Posterior vena cava (tissue), 2 donors: Measurements from ENCODE around the gene TMEM131L. TPM values are rescaled to one million over a fixed set of nuclear protein-coding genes. Genes with fewer than 3 reads are reported as not detected.
A peak's percentile ranks its signal among the peaks of the same experiment; 100 is the strongest.
"Not testable (repeated sequence)": the region's sequence is repeated elsewhere in the genome, so short reads cannot be mapped to it uniquely, and the experiment has no call there.

Experiments
- DNase-seq: peaks from one replicate; pipeline ENCODE4 v3.0.0-alpha.2; 2020; ENCODE audit warnings: low spot score
- intact Hi-C, 2 donors: fragments of 100-400 bp; cut with DNase I; formaldehyde crosslinking; loops; one replicate each; pipeline versions ENCODE4 v1.14.1 to v1.14.2; 2022 to 2023
- total RNA-seq, 2 donors: library from RNA; stranded (reverse); fragmentation: NEBNext Ultra II Directional; extraction: Animal tissue kit (Norgen Biotek cat#: 25700); gene quantifications; one replicate each; pipeline ENCODE4 v1.2.1, GENCODE V29; 2021
- donor health status: DM: yes; HTN: yes; CAD: no.
- donor health status: DM: yes; HTN: yes; CAD: no.

TMEM131L gene
- total RNA-seq, 2 donors from 2014 or later, result 11.4 to 12.0 TPM

- peak; percentile 87 for DNase-seq
- intact Hi-C loops, result no loop called here
Observed at GRCh38 chr4:153488006-153488891, 22.1 kb downstream of the TMEM131L start.

- DNase-seq, result no peak
- intact Hi-C loops, result no loop called here
Observed at GRCh38 chr4:153489856-153490558, 23.8 kb downstream of the TMEM131L start.

- intact Hi-C loops, result no loop called here
- DNase-seq, result no peak
Observed at GRCh38 chr4:153490985-153491483, 24.9 kb downstream of the TMEM131L start.

- intact Hi-C loops, result no loop called here
- DNase-seq, result no peak
Observed at GRCh38 chr4:153494562-153494961, 28.4 kb downstream of the TMEM131L start.

GRCh38 chr4:153495480-153496193, 29.5 kb downstream of the TMEM131L start:
- intact Hi-C loops, result no loop called here
- DNase-seq, result no peak

- no peak for DNase-seq
- intact Hi-C loops, result no loop called here
Observed at GRCh38 chr4:153497091-153497531, 31.0 kb downstream of the TMEM131L start.

- DNase-seq, result no peak
Observed at GRCh38 chr4:153497988-153498967, 32.1 kb downstream of the TMEM131L start.

GRCh38 chr4:153499005-153499404, 32.8 kb downstream of the TMEM131L start:
- no peak for DNase-seq
- intact Hi-C loops, result no loop called here

More at GRCh38 chr4:153497988-153498967, 32.1 kb downstream of the TMEM131L start:
- intact Hi-C loops, result no loop called here

GRCh38 chr4:153501578-153501977, 35.4 kb downstream of the TMEM131L start:
- intact Hi-C loops, result no loop called here
- DNase-seq, result no peak

- intact Hi-C loops, result no loop called here
Observed at GRCh38 chr4:153502584-153502983, 36.4 kb downstream of the TMEM131L start.

GRCh38 chr4:153506341-153507309, 40.5 kb downstream of the TMEM131L start:
- intact Hi-C loops, result no loop called here
- no peak for DNase-seq

More at GRCh38 chr4:153502584-153502983, 36.4 kb downstream of the TMEM131L start:
- no peak for DNase-seq

- DNase-seq, result no peak
- intact Hi-C loops, result no loop called here
Observed at GRCh38 chr4:153507310-153508073, 41.3 kb downstream of the TMEM131L start.

GRCh38 chr4:153509212-153509611, 43.1 kb downstream of the TMEM131L start:
- intact Hi-C loops, DNase-seq: not testable (repeated sequence)

- no peak for DNase-seq
- intact Hi-C loops, result no loop called here
Observed at GRCh38 chr4:153509724-153510123, 43.6 kb downstream of the TMEM131L start.

GRCh38 chr4:153510252-153511001, 44.3 kb downstream of the TMEM131L start:
- no peak for DNase-seq
- intact Hi-C loops, result no loop called here

- DNase-seq, result no peak
- intact Hi-C loops, result no loop called here
Observed at GRCh38 chr4:153511104-153511503, 44.9 kb downstream of the TMEM131L start.
